Stimulated activated CD4-positive, alpha-beta T cell treated with anti-CD3 and anti-CD28 coated beads, Interleukin-1b, Interleukin-23, amount 100 ng/mL, for 4 hours (primary cell): ENCODE data around the gene ANXA10.
"Not testable (repeated sequence)": the region's sequence is repeated elsewhere in the genome, so short reads cannot be mapped to it uniquely, and the experiment has no call there.

ENCODE experiments used
- DNase-seq, 2 donors: peaks; one replicate each; pipeline ENCODE4 v3.0.0-alpha.2; 2020; ENCODE audit warnings: low read depth in 2 of 2

The ANXA10 gene

GRCh38 chr4:168092176-168092712, at the start of gene ANXA10:
Gene ANXA10 (plus strand): TSS chr4:168092537. CDS start chr4:168092701, 164 bp downstream.
- DNase-seq: no peak

- no peak for DNase-seq
Measured at GRCh38 chr4:168045354-168045753, 47.0 kb upstream of the ANXA10 start.

GRCh38 chr4:168050002-168050401, 42.3 kb upstream of the ANXA10 start:
- DNase-seq: no peak

GRCh38 chr4:168051526-168051925, 40.8 kb upstream of the ANXA10 start:
- DNase-seq: no peak

GRCh38 chr4:168057412-168057811, 34.9 kb upstream of the ANXA10 start:
- no peak for DNase-seq

- DNase-seq: no peak
Measured at GRCh38 chr4:168059251-168059650, 33.1 kb upstream of the ANXA10 start.

- DNase-seq: no peak
Measured at GRCh38 chr4:168063031-168063430, 29.3 kb upstream of the ANXA10 start.

- DNase-seq: no peak
Measured at GRCh38 chr4:168070903-168071302, 21.4 kb upstream of the ANXA10 start.

GRCh38 chr4:168071304-168071703, 21.0 kb upstream of the ANXA10 start:
- DNase-seq: no peak

GRCh38 chr4:168074861-168075260, 17.5 kb upstream of the ANXA10 start:
- DNase-seq: no peak

GRCh38 chr4:168076989-168077725, 15.2 kb upstream of the ANXA10 start:
- DNase-seq: no peak

- no peak for DNase-seq
Measured at GRCh38 chr4:168077726-168078239, 14.6 kb upstream of the ANXA10 start.

GRCh38 chr4:168082379-168082778, 10.0 kb upstream of the ANXA10 start:
- no peak for DNase-seq

- DNase-seq: no peak
Measured at GRCh38 chr4:168095776-168096406, 3.6 kb downstream of the ANXA10 start.

GRCh38 chr4:168096407-168096784, 4.1 kb downstream of the ANXA10 start:
- DNase-seq: no peak

GRCh38 chr4:168097161-168097560, 4.8 kb downstream of the ANXA10 start:
- DNase-seq: no peak

- no peak for DNase-seq
Measured at GRCh38 chr4:168098248-168098717, 5.9 kb downstream of the ANXA10 start.

GRCh38 chr4:168099195-168099594, 6.9 kb downstream of the ANXA10 start:
- no peak for DNase-seq

- DNase-seq: no peak
Measured at GRCh38 chr4:168101026-168101425, 8.7 kb downstream of the ANXA10 start.

GRCh38 chr4:168102403-168102802, 10.1 kb downstream of the ANXA10 start:
- no peak for DNase-seq

- no peak for DNase-seq
Measured at GRCh38 chr4:168109527-168109926, 17.2 kb downstream of the ANXA10 start.

- not testable (repeated sequence) for DNase-seq
Measured at GRCh38 chr4:168113059-168113458, 20.7 kb downstream of the ANXA10 start.

- no peak for DNase-seq
Measured at GRCh38 chr4:168118116-168118655, 25.8 kb downstream of the ANXA10 start.
